Activated CD8-positive, alpha-beta memory T cell treated with anti-CD3 and anti-CD28 coated beads, Interleukin-2, amount 50 U/mL, for 48 hours (primary cell): ENCODE results near the gene CACNA1D.

Experiments
- DNase-seq: peaks from one replicate; pipeline ENCODE4 v3.0.0-alpha.2; 2020

Gene CACNA1D

GRCh38 chr3:53583161-53583690, 88.8 kb downstream of the CACNA1D start:
- no peak for DNase-seq

- no peak for DNase-seq
Observed at GRCh38 chr3:53585049-53585448, 90.6 kb downstream of the CACNA1D start.

DNA sequence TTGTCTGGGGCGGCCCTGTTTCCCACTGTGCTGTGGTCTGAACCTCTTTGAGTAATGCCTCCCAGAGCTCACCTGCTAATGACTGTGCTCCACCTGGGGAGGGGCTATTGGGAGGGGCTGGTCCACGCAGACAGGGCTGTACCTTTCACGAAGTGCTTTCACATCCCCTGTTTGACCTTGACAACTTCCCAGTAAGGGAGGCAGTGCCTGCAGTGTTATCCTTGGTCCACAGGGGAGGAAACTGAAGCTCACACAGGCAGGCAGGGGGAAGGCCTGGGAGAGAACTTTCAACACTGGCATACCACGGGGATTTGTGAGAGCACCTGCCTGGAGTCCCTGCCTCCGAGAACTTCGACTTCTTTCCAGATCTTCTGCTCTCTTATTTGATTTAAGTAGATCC, 91.2 kb downstream of the CACNA1D start:
- DNase-seq, result no peak

GRCh38 chr3:53588122-53588521, 93.7 kb downstream of the CACNA1D start:
- DNase-seq, result no peak

- no peak for DNase-seq
Observed at GRCh38 chr3:53589201-53589600, 94.8 kb downstream of the CACNA1D start.

DNA sequence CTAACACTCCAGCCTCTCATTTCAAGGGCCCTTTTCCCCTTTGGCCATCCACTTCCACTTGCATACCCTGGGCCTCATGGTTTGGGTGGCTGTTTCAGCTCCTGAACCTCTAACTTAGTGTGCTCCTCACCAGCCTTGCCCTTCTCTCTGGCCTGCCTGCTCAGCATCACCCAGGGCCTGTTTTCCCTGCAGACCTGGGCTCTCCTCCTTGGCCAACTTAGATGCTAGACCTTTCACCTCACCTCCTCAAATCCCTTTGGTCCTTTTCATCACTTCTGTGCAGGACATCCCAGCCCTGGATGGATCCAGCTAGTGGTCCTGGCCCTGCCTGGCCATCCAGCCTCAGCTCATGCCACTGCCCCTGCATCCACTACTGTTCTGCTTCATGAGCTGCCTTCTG, 95.4 kb downstream of the CACNA1D start:
- DNase-seq, result no peak

GRCh38 chr3:53590606-53591005, 96.2 kb downstream of the CACNA1D start:
- no peak for DNase-seq

DNA sequence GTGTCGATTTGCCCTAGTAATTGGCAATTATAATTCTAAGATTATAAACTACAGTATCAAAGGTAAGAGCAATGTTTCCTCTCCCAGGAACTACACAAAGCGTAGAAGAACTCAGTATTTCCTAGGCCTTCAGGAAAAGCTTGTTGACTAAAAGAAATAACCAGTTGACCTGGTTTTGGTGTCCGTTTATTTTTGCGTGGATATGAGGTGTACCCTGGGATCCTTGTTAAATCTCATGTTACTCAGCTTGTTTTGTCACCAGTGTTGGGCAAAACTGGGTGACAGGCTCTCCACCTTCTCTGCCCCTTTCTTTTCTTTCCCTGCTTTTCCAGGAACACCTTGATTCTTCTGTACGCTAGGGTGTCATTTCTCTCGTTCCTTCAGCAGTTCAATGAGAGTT, 97.2 kb downstream of the CACNA1D start:
- no peak for DNase-seq

DNA sequence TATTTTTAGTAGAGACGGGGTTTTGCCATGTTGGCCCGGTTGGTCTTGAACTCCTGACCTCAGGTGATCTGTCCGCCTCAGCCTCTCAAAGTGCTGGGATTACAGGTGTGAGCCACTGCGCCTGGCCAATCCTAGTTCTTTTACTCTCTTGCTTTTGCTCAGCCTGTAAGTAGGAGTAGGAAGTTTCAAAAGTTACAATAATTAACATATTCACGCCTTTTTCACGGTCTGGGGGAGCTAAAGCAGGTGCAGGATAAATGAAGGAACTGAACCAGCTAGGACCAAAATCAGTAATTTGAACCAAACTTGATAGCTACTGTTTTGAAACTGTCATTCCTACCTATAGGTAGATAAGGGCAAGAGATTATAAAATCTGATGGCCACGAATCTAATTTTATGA, 98.5 kb downstream of the CACNA1D start:
- DNase-seq, result no peak

DNA sequence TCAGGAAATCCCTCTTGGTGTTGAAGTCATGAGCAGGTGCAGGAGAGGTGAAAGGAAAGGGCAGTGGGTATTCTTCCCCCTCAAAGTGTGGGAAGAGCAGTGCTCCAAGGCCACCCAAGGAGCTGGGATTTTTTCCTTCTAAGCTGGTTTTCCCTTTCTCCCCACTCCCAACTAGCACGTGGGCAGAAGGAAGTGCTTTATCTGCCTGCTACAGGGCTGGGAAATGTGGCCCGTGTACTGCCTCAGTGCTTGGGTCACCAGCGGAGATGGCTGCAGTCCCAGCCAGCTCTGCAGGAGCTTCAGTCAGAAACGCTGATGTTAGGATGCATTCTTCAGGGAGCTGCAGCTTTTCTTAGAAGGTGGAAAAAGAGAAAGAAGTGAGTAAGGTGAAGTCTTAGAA, 99.2 kb downstream of the CACNA1D start:
- DNase-seq, result no peak

- DNase-seq, result no peak
Observed at GRCh38 chr3:53594276-53594675, 99.9 kb downstream of the CACNA1D start.

GRCh38 chr3:53595660-53596059, 101.2 kb downstream of the CACNA1D start:
- DNase-seq, result no peak

- DNase-seq, result no peak
Observed at GRCh38 chr3:53597136-53597915, 102.9 kb downstream of the CACNA1D start.

DNA sequence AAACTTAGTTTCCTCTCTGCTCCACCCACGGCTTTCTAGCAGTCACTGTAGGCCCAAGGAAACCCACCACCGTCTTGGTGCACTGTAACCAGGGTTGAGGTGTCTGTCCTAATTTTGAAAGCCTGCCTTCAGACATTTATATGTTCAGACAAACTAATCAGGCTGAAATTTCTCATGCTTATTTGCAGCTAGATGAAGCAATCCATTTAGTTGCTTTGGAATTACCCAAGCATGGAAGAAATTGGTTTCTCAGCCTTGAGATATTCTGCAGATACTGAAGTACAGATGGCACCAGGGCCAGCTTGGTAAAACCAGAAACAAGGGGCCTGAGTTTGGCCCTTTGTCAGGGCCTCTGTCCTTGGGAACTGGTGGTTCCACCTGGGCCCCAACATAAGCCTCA, 105.4 kb downstream of the CACNA1D start:
- no peak for DNase-seq

GRCh38 chr3:53602866-53603265, 108.5 kb downstream of the CACNA1D start:
- no peak for DNase-seq

DNA sequence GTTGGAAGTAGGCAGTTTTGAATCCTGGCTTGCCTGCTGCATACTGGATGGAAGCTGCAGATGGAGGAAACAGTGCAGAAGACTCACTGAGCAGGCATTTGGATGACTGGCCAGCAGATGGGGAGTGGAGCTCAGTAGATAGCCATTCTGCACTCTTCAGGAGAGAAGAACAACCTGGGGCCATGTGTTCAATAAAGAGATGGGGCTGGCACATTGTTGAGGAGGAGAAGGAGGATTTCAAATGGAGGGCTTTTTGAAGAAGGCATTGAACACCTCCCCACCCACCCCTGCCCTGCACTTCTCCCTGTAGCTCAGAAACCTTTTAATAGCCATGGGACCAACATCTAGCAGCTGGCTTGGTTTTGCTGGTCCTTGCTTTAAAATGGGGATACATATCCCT, 109.8 kb downstream of the CACNA1D start:
- no peak for DNase-seq

- DNase-seq, result no peak
Observed at GRCh38 chr3:53606793-53607192, 112.4 kb downstream of the CACNA1D start.

DNA sequence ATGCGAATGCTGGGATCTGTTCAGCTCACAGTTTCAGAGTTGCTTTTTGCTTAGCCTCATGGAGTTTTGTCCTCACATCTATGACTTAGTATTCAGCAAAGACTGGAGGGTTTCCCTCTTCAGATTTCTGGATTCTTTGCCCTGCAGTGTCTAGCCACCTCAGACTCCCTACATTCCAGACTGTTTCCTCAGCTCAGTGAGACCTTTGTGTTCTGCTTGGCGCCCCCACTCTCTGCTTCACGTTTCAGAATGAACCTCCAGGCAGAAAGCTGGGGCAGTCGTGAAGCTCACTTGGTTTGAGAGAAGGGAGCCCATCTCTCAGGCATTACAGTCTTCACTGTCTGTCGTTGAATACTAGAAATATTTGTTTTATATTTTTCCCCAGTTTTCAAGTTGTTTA, 118.1 kb downstream of the CACNA1D start:
- no peak for DNase-seq

- no peak for DNase-seq
Observed at GRCh38 chr3:53613125-53613524, 118.7 kb downstream of the CACNA1D start.

GRCh38 chr3:53614307-53614706, 119.9 kb downstream of the CACNA1D start:
- DNase-seq, result no peak

DNA sequence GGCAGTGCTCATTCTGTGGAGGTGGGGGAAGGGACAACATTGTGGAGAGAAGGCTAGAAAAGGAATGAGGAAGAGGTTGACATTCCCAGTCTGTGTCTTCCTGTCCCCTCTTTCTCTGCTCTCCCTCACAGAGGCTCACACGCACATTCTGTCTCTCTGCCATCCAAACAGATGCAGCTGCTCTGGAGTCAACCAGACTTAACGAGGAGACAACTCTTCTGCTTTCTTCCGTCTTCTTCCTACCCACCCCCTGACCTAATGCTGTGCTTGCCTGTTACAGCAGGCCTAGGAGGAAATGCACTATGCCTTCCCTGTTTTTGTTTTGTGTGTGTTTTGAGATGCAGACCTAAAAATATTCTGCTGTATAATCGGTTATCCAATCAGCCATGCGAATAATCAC, 121.9 kb downstream of the CACNA1D start:
- no peak for DNase-seq

GRCh38 chr3:53616971-53617892, 122.8 kb downstream of the CACNA1D start:
- no peak for DNase-seq

GRCh38 chr3:53617893-53618523, 123.6 kb downstream of the CACNA1D start:
- DNase-seq, result no peak
